NK-92 (cell line): ENCODE measurements around the gene DNAJB6.

Source experiments
- DNase-seq: peaks from one replicate; lab custom pipeline; 2025; ENCODE audit not compliant: unreplicated experiment; lab: John Stamatoyannopoulos, UW

The DNAJB6 gene

DNA sequence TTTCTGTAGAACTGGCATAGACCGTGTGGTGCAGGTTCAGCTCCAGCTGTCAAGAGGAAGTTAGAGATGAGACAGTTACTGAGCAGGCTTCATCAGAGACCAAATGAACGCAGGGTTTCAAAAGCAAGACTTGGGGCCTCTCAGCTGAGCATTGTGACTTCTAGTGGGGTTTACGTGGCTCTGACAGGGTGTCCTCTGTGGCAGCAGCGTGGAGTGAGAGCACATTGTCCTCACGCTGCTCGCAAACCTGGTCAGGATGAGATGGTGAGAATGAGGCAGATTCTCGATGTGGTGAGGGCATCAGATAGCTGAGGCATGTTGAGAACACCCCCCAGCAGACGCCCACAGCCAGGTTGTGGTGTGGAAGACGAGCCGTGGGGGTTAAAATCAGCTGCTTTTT lies 126.0 kb downstream of the DNAJB6 start:
- no peak for DNase-seq

DNA sequence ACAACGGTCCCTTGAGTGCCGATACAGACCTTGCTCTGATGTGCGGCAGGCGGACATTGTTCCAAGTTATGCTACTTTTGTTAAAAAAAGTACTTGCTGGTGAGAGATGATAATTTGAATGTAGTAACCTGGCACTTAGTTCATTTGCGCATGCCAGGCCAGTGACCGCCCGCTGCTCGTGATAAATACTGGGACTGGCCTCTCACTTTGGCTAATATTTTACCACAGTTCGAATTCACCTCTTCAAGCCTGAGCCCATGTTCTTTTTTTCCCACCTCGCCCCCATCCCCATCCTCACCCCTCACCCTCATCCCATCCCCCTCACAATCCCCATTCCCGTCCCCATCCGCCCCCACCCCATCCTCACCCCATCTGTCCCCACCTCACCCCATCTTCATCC lies 126.4 kb downstream of the DNAJB6 start:
- no peak for DNase-seq

DNA sequence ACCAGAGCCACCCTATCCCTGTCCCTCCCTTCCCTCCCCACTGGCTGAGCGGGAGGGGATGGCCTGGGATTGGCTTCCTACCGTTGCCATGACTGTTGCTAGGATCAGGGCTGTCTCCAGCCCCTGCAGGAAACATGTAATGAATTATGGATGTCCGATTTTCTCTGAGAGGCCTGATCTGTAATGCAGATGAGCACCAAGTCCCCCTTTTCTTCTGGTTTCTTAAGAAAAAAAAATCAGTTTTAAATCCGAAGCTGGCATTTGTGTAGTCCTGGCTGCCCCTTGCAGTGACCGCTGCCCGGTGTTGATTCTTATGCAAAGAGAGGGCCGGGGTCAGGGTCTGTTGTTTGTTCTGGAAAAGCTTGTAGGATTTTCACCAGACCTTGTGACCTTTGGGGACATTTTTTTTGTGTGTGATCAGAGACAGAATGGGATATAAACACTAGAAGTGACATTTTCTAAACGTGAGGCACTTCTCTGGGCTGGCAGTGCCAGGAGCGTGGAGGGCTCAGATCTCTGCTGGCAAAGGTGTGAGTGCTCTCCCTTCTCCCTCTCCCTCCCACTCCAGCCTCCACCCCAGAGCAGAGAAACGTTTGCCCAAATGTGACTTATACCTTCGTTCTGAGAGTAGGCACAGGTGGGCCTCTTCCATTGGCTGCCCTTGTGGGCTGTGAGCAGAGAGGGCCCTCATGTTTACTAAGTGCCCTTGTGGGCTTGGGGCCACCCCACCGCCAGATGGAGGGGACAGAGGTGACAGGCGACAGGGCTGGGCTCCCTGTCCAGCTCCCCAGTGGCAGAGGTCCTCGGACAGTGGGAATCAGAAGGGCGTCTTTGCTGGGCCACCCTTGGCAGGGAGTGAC lies 127.5 kb downstream of the DNAJB6 start:
- no peak for DNase-seq

DNA sequence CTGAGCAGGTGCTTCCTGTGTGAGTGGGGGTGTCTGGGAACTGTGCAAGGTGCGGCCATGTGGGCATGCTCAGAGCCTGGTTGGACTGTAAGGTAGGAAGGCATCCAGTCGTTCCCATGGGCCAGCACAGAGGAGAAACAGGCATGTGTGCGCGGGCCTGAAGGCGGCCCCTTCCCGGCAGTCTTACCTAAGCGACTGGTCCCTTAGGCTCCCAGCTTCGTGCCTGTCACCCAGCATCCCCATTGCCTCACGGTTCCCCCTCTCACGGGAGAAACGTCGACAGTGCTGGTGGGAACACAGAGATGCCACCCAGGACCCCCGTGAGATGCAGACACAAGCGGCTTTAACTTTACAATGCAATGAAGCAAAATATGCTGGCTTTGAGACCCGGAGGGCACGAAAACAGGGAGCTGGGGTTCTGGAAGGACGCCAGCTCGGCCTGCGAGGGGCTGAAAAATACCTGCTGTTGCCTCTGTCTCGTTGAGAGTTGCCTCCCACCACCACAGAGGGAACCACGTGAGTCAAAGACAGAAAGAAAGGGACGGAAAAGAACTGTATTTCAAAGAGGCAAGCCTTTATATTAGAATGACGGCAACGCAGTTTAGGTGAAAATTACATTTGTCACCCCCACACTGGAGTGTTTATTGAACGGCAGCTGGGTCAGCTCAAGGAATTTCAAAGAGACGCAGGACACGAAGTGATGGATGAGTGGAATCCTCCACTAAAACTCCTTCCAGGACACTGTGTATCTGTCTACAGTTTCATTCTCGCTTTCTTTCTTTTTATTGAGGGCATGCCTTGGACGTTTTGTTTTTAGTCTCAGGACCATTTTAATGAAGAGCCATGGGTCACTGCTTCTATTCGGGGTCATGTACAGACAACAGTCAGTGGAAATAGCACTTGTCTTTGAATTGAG lies 128.4 kb downstream of the DNAJB6 start:
- no peak for DNase-seq

DNA sequence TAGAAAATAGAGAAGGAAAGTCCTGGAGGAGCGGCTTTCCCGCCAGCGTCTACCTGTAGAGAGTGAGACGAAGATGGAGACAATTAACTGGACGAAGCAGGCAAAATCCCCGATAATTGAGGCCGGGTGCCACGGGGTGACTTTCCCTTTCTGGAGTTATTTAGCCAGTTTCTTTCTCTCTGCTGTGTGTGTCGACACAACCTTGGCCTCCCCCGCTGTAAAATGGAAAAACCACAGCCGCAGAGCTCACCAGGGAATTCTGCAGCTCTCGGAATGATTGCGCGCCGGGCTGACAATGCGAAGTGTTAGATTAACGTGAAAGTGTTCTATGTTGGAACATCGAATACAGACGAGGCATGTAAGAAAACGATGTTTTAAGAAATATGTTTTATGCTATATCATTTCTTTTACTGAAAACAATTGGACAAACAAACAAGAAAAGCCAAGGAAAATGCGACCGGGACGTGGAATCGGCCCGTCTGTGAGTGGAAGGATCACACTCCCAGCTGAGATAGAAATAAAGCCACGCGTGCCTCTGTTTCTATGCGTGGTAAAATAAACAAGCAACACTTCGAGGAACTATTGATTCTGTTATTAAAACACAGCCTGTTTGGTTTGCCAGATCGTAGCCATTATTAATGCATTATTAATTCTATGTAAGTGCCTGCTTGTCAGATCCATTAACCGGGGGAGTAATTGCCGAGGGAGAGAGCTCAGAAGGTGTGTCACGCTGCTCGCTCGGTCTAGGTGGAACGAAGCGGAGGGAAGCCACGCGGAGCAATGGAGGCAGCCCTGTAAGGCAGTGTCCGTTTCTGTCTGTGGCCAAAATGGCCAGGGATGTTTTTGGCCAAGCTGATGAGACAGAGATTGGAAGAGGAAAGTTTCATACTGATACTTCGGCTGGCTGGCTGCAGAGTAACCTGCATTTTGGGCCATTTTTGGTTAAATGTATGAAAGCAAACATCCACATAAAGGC lies 129.4 kb downstream of the DNAJB6 start:
- DNase-seq, result no peak

DNA sequence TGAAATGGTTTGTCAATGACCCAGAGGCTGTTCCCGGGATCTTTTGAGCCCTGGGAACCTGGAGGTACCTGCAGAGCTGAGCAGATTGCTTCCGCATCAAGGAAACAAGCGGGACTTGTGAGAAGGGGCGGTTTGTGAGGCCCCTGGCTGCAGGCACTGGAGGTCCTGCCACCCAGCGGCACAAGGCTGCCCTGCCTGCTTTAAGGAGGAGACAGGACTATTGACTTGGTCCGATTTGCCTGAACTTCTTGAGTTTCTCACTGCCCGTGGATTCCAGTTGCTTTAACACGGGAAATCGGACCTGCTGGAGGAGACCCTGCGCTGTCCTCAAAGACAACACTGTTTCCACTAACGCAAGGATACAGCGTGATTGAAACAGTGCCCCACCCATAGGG lies 130.1 kb downstream of the DNAJB6 start:
- no peak for DNase-seq
